Measurements from ENCODE around the gene ARHGAP24.

DNA sequence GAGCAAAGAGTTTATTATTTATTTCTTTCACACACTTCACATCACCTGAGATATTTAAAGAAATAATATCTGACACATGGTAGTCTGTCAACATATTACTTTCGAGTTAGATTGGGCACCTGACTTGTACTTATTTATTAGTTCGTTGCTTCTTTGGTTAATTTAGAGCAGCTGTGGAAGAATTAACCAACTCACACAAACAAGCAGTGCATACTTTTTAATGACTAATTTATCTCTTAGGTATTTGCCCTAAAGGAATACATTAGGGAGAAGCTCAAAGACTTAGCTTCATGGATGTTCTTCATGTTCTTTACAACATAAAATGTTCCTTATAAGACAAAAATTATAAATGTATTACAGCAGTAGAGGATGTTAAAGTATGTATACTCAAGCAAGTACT is 242.9 kb downstream of the ARHGAP24 start:
- TF ChIP-seq, protein P1, sequence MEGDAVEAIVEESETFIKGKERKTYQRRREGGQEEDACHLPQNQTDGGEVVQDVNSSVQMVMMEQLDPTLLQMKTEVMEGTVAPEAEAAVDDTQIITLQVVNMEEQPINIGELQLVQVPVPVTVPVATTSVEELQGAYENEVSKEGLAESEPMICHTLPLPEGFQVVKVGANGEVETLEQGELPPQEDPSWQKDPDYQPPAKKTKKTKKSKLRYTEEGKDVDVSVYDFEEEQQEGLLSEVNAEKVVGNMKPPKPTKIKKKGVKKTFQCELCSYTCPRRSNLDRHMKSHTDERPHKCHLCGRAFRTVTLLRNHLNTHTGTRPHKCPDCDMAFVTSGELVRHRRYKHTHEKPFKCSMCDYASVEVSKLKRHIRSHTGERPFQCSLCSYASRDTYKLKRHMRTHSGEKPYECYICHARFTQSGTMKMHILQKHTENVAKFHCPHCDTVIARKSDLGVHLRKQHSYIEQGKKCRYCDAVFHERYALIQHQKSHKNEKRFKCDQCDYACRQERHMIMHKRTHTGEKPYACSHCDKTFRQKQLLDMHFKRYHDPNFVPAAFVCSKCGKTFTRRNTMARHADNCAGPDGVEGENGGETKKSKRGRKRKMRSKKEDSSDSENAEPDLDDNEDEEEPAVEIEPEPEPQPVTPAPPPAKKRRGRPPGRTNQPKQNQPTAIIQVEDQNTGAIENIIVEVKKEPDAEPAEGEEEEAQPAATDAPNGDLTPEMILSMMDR (IDR thresholded peaks at IDR 0.05) = no peak
- no peak for TF ChIP-seq POLR2A (IDR thresholded peaks at IDR 0.05)

All from right lobe of liver (tissue), 4 donors.